T-helper 2 cell treated with Interferon-gamma antibody and Interleukin-4, amounts not matched to agents 100 ng/mL and 5 ng/mL, for 36 hours (primary cell): ENCODE data around the gene JOSD1. TPM values are rescaled to one million over a fixed set of nuclear protein-coding genes. Genes with fewer than 3 reads are reported as not detected.
"Not testable (repeated sequence)": the region's sequence is repeated elsewhere in the genome, so short reads cannot be mapped to it uniquely, and the experiment has no call there.

Experiments used
- intact Hi-C: fragments of 100-400 bp; cut with micrococcal nuclease; formaldehyde crosslinking; loops from one replicate; pipeline ENCODE4 v1.15.1; 2023
- total RNA-seq: library from RNA; stranded (reverse); gene quantifications from 2 replicates; pipeline ENCODE4 v1.2.3, GENCODE V29; 2022

Gene JOSD1
- total RNA-seq, 1 donor from 2014 or later, result 68.6 TPM

DNA sequence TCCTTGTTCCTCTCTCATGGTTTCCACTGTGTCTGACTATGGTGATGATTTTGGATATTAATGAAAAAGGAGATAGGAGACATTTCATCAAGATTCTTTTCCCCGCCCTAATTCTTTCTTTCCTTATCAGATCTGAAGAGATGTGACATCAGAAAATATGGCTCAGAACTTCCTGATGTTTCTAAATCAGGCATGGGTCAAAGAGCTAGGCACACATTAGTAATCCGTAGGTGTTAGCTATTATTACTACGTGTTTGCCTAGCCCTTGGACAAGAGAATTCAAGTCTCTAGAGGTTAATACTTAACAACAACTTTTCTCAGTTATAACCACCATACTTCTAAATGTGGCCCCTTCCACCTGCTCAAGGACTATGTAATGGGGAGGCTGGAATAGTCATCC lies 5.8 kb downstream of the JOSD1 start:
- intact Hi-C loops, result no loop called here

DNA sequence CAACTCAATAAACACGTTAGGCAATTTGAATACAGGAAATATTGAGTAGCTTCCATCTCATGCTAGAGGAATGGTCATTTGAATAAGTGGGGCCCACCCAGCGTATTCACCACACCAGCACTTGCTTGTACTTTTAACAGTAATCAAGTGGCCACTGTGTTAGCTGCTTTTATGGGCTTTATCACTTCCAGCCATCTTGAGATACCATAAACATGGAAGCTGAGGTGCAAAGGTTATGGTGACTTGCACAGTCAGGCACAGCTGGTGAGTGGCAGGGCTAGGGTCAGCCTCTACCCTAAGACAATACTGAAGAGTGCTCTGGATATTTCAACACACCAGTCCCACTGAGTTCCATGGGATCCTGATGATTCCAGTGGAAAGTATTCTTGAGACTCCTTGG lies 6.7 kb downstream of the JOSD1 start:
- intact Hi-C loops, result no loop called here

DNA sequence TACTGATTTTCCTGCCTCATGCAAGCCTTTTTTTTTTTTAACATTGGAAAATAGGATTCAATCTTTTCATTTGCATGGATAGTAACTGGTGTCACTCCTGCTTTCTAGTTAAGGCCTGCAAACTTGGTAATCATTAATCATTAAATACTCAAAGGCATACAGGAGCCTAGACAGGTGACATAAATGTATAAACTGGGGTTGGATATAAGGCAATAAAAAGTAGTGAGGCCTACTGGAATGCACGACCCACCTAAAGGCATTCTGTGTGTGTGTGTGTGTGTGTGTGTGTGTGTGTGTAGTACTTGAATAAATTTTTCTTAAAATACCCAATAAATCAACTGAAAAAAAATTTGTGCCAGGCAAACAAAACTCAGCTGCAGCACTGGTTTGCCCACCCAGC lies 11.1 kb downstream of the JOSD1 start:
- intact Hi-C loops, result no loop called here

DNA sequence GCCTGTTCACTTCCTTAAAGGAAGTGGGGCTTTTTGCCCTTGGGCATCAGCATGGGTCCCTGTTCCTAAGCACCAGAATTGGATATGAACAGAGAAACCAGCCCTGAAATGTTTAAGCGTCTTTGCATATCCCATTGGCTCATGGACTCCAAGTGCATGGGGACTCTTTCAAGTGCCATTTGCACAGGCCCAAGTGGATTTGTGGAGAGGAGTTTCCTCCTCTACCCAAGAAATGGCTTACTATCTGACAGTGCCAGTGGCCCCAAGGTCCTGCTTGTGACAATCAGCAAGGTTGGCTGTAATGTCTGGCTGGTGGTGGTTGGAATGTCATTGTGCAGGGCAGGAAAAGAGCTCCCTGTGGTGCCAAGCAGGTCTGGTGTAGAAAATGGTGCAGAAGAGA lies 15.0 kb downstream of the JOSD1 start:
- intact Hi-C loops, result no loop called here

DNA sequence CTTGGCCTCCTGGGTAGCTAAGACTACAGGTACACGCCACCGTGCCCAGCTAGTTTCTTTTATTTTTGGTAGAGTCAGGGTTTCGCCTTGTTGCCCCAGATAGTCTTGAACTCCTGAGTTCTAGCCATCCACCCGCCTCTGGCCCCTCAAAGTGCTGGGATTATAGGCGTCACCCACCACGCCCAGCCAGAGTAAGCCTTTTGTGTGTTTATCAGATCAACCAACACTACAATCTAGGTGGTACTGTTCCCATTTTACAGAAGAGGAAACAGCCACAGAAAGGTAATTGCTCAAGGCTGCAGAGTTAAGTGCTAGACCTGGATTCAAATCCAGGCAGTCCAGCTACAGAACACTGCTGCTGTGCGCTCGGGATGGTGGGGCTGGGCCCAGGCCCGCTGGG lies 15.8 kb downstream of the JOSD1 start:
- intact Hi-C loops, result no loop called here

DNA sequence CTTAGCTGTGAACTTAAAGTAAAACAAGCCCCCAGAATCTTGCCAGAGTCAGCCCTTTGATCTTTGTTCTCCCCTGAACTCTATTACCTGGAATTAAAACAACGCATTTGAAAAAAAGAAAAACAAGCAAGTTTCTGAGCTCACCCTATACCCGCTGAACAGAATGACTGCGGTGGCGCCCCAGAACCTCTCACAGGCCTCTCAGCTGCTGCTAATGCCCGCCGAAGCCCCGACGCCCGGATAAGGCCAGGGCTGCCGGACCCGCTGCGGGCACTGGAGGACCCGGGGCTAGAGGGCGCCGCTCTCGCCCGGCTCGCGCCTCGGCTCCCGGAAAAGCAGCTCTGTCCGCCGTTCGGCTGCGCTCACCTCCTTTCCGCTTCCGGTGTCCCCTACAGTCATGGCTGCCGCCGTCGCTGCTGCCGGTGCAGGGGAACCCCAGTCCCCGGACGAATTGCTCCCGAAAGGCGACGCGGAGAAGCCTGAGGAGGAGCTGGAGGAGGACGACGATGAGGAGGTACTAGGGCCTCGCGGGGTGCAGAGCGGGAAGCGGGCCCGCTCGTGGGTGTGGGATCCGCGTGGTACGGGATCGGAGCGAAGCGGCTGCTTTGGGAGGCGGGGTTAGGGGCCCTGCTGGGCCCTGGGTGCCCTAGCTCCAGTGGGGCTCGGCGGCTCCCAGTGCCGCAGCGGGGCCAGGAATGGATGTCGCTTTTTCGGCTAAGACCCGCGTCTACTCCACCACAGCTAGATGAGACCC lies 19.0 kb downstream of the JOSD1 start, which contains the start of gene TOMM22:
TOMM22 (plus strand) TSS at position 376 of the 754 bp plus-strand sequence; CDS start at position 398, 22 bp downstream.
- intact Hi-C loops, result loop anchor here (1.0 to 2.0 kb wide), 2 partner anchors 19 to 24 kb away; partner anchors contain the start of gene JOSD1

DNA sequence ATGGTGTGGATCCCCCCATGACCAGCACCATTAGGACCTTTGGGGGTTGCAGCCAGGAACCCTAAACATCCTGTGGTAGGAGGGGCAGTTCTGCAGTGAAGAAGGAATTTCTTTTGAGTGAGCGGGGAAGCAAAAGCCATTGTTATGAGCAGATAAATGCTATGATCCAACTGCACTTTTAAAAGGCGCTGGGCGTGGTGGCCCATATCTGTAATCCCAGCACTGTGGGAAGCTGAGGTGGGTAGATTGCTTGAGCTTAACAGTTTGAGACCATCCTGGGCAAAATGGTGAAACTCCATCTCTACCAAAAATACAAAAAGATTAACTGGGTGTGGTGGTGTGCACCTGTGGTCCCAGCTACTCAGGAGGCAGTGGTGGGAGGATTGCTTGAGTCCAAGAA lies 24.9 kb downstream of the JOSD1 start:
- intact Hi-C loops, result no loop called here

DNA sequence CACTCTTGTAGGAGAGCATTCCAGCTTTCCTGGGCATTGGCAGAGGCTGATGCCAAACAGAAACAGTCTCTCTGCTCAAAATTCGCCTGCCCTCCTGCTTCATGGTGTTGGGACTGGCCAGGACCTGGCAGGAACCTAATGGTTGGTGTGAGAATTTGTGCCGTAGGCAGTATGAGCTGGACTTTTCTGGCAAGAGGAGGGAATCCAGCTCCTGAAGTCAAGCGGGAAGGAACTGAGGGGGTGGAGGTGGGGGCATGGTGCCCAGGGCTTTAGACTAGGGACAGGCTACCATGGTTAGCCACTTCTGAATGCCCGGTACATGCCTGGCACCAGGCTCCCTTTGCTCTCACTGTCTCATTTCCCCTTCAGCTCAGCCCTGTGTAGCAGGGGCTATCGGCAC lies 25.9 kb downstream of the JOSD1 start:
- intact Hi-C loops, result no loop called here

DNA sequence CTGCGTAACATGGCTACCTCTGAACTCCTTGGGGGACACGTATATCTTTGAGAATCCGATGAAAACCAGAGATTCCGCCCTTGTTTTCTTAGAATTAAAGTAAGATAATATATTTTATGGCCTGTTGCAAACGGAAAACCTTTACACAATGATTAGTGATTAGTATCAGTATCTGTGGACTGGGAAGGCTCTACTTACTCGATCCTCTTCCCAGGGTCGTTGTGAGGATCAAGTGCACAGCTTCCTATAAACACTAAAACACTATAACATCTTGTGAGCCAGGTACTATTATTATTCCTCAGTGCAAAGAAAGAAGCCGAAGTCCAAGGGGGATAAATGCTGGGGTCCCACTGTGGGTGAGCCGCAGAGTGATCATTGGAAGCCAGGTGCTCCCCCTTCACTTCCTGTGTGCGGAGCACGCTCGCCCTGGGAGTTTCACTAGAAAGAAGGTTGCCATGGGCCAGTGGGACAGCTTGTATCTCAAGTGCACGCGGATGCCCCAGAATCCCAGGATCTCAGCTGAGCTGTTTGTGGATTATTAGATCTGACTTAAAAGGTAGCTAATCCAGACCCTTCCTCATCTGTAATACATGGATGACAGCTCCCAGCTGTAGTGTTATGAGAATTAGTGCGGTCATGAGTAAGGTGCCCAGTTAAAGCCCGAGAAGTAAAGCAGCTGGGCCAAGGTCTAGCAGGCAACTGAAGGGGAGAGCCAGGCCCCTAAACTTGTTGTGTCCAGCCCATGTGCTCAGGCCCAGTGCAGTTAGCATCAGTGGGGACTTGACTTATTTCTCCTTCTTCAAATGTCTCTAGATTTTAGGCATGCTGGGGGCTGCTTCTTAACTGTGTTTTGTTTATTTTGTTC lies 43.5 kb downstream of the JOSD1 start:
- intact Hi-C loops, result loop anchor here (1.0 kb wide), 1 partner anchor 24 kb away; the partner anchor contains the start of gene TOMM22

DNA sequence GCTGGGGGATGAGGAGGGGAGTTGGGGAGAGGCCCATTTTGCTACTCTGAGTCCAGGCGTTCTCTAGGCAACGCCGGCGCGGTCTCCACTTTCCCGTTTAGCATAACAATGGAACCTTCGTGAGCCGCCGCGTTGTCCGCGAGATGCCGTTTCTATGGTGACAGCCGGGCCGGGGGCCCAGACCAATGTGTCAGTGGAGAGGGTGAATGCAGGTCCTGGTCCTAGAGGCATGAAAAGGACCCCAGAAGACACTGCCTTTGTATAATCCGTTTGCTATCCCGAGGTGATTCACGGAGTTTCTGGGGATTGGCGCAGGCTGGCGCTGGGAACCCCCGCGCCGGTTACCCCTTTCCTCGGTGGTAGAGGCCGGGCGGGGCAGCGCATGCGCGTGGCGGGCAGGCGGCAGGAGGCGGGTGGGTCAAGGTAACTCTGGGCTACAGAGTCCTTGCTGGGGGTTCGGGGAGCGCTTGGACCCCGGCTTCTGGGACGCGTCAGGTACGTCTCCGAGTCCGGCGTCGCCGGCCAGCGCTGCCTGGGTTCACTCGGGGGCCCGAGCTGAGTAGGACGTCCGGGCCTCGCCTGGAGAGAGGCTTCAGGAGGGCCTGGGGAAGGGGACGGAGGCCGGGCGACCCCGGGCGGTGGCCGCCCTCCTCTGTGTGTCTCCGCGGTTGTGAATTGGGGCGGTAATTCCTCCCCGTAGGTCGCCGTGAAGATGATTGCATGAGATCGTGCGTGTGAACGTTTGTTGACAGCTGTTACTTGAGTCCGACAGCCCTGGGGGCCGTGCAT lies 44.3 kb downstream of the JOSD1 start, which contains the start of the genes CBY1 and FAM227A:
CBY1 (plus strand) TSS at position 383 of the 789 bp plus-strand sequence. CDS start 11,417 bp downstream, outside the sequence.
FAM227A (minus strand) TSS at position 137 of the 789 bp plus-strand sequence. CDS start 6,224 bp downstream, outside the sequence.
- intact Hi-C loops, result loop anchor here (1.0 kb wide), 3 partner anchors 25 to 150 kb away; partner anchors contain the start of genes DDX17, JOSD1 and TOMM22

DNA sequence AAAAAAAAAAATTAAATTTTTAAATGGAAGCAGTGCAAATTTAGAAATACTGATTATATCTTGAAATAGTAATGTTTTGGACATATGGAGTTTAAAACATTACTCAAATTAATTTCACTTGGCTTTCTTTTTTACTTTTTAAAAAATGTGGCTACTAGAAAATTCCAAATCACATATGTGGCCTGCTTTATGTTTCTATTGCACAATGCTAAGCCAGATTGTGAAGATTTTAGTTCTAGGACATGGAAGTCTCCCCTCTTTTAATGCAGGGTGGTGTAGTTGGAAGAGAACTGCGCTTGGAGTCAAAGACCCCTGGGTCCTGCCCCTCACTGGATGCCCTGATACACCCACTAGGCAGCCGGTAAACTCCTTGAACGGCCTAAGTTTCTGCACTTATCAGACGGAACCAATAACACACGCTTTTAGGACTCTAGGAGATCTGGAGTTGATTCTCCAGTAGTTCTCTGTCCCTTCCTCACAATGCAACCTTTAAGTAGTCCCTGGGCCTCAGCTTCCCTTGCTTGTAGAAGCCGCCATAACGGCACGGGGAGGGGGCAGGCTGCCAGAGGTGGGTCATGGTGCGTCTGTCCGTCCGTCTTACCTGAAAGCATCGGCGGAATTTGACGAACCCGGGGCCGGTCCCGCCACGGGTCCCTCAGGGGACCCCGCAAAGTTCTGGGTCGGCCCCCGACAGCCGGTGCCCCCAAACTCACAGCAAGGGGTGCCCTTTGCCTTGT lies 45.1 kb downstream of the JOSD1 start:
- intact Hi-C loops, result loop anchor here (1.0 kb wide), 2 partner anchors 45 to 149 kb away; partner anchors contain the start of genes DDX17 and JOSD1

DNA sequence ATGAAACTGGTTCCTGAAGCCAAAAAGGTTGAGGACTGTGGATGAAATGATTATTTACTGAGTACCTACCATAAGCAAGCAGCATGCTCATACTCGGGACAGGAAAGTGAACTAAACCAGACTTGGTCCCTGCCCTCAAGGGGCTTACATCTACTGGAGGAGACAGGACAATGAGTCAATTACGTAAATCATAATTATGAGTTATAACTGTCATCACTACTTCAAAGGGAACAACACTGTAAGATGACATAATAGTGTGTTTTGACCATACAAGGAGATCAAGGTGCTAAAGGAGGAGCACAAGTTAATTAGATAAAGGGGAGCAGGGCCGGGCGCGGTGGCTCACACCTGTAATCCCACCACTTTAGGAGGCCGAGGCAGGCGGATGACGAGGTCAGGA lies 47.0 kb downstream of the JOSD1 start:
- intact Hi-C loops, result no loop called here

DNA sequence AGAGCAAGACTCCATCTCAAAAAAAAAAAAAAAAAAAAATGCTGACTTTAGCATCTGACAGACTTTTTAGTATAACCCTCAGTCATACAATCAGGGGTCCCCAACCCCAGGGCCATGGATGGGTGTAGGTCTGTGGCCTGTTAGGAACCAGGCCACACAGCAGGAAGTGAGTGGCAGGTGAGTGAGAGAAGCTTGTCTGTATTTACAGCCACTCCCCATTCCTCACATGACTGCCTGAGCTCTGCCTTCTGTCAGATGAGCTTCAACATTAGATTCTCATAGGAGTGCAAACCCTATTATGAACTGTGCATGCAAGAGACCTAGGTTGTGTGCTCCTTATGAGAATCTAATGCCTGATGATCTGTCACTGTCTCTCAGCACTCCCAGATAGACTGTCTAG lies 47.9 kb downstream of the JOSD1 start:
- intact Hi-C loops, result no loop called here

DNA sequence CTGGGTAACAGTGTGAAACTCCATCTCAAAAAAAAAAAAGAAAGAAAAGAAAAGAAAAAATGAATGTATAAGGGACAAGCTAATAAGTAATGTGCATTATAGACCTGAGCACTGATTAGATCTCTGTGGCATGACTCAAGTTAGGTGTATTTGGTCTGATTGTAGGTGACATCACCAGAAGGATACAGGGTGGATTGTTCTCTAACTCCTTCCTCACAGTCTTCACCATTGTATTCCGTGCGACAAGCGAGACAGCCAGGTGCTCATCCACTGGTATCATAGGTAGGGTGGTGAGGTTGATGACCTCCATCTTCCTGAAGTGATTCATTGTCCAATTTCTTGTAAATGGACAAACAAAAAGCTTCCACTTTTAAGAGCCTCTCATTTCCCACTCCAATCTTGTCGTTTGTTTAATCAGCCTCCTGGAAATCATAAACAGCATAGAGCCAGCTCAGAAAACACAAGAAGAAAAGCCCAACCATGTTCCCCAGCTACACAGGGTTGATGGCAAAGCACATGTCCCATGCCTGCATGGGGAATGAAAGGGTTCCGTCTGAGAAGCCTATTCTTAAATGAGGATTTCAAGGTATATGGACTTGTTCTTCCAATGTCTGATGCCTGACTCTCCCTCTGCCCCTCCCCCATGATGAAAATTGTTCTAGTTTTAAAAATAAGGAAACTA lies 50.8 kb downstream of the JOSD1 start:
- intact Hi-C loops, result no loop called here

DNA sequence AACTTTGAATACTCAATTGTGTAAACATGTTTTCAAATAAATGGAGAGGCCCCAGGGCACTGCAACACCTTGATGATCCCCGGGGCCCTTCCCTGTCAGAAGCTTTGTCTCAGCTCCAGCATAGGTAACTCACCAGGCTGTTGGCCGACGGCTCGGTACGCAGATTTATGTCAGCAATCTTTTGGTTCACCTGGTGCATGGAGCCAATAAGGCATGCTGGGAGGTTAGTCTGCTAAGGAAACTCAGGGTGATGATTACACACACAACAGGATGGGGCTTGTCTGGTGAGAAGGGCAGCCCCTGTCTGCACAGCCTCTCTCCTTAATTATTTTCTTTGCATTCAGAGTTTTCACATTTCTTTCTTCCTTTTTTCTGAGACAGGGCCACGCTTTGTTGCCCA lies 55.3 kb downstream of the JOSD1 start:
- intact Hi-C loops, result no loop called here

DNA sequence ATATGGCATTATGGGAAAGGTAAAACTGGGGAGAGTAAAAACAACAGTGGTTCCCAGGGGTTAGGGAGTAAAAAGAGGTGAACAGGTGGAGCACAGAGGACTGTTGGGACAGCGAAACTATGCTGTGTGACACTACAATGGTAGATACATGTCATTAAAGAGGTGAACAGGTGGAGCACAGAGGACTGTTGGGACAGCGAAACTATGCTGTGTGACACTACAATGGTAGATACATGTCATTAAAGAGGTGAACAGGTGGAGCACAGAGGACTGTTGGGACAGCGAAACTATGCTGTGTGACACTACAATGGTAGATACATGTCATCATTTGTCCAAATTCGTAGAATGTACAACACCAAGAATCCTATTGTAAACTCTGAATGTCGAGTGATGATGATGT lies 56.5 kb downstream of the JOSD1 start:
- intact Hi-C loops, result not testable (repeated sequence)

DNA sequence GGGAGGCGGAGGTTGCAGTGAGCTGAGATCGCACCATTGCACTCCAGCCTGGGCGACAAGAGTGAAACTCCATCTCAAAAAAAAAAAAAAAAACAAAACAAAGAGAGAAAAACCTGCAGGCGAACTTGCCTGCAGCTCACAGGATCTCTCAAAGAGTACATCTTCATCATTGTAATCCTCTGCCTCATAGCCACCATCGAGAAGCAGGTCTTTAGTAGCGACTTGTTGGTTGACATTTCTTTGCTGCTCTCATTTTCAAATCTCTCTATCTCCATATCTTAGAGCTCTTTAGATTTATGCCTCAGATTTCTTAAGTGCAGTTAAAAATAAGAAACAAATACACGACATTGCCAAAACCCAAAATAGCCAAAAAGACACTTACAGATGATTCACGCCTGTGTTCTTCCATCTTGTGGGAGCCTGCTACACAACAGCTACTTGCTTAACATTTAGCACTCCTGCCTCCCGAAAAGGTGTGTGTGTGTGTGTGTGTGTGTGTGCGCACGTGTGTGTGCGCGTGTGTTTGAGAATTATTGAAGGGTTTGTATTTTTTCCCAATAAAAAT lies 59.2 kb downstream of the JOSD1 start:
- intact Hi-C loops, result no loop called here

DNA sequence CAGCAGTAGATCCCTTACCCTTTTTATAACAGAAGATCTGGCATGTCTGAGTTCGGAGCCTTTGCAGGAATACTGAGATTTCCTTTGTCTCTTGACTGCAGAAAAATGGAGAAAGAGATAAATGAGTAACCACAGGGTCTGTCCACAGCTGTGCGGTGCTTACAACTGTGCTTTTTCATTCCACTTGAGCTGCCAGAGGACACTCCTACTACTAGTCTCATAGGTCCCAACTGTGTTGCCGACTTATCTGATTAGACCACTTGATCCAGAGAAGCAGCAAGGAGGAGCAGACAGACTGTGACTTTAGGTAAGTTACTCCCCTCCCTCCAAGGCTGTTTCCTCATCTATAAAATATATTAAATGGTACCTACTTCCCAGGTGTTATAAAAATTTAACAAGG lies 62.0 kb downstream of the JOSD1 start:
- intact Hi-C loops, result no loop called here

DNA sequence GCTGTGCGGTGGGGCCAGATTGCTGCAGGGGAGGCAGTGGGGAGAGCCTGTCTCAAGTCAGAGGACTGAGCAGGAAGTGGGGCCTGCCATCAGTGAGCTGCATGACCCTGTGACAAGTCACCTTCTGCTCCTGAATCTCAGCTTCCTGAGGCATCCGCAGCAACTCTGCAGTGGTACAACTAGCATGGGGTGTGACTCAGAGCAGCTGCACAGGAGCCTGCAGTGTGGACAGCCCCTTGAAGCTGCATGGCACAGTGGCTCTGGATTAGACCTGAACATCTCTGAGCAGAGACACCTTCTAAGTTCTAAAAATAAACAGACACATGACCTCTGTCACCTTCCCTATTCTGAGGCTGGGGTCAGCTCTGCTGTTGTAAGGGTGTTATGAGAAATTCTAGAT lies 62.5 kb downstream of the JOSD1 start:
- intact Hi-C loops, result no loop called here
